ENCODE results near the gene SPACDR.

SPACDR gene

GRCh38 chr7:100435401-100436304 lies 28.4 kb downstream of the SPACDR start:
- DNase-seq (ENCODE audit: extremely low read depth, insufficient read length) = peak; percentile 68
- TF ChIP-seq, protein P1, sequence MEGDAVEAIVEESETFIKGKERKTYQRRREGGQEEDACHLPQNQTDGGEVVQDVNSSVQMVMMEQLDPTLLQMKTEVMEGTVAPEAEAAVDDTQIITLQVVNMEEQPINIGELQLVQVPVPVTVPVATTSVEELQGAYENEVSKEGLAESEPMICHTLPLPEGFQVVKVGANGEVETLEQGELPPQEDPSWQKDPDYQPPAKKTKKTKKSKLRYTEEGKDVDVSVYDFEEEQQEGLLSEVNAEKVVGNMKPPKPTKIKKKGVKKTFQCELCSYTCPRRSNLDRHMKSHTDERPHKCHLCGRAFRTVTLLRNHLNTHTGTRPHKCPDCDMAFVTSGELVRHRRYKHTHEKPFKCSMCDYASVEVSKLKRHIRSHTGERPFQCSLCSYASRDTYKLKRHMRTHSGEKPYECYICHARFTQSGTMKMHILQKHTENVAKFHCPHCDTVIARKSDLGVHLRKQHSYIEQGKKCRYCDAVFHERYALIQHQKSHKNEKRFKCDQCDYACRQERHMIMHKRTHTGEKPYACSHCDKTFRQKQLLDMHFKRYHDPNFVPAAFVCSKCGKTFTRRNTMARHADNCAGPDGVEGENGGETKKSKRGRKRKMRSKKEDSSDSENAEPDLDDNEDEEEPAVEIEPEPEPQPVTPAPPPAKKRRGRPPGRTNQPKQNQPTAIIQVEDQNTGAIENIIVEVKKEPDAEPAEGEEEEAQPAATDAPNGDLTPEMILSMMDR (IDR thresholded peaks at IDR 0.05; ENCODE audit: insufficient read depth, low read length, poor library complexity, severe bottlenecking) = no peak
- Histone ChIP-seq H3K4me3 (replicated peaks; ENCODE audit: low read depth, low read length) (peak overlapping the region; percentile 92), H3K36me3 (ENCODE audit: control insufficient read depth, insufficient read depth, low read length) (peaks cover 18% of the 10 kb centered on the region), H3K27me3 (replicated peaks; ENCODE audit: control insufficient read depth, insufficient read depth, low read length) (no peaks in the 10 kb centered on the region)

DNA sequence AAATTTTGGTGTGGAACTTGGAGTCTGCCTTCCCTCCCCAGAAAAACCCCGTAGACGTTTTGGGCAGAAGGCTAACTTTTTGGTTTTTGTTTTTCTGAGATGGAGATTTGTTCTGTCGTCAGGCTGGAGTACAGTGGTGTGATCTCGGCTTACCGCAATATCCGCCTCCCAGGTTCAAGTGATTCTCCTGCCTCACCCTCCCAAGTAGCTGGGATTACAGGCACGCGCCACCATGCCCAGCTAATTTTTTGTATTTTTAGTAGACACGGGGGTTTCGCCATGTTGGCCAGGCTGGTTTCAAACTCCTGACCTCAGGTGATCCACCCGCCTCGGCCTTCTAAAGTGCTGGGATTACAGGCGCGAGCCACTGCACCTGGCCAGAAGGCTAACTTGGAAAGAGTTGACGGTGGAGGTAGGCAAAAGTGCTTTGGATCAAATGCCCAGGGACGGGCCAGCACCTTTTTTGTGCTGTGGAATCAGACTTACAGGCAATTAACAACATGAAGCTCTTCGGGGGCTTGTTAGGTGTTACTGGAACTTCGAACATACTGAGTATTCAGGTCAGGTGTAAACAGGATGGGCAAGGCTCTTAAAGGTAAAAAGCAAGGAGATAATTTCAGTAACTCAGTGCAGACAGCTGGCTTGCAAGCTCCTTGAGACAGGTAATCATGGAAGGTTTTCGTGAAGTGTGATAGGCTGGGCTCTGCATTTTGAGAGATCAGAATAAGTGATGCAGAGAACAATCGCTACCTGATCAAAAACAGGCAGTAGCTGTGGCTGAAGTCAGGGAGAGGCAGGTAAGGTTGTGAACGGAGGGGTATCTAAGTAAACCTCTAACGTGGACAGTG lies 29.5 kb downstream of the SPACDR start:
- DNase-seq (ENCODE audit: extremely low read depth, insufficient read length) = no peak
- Histone ChIP-seq H3K36me3 (ENCODE audit: control insufficient read depth, insufficient read depth, low read length) (peaks cover 18% of the 10 kb centered on the region), H3K4me3 (replicated peaks; ENCODE audit: low read depth, low read length) (peak overlapping the region; percentile 92), H3K27me3 (replicated peaks; ENCODE audit: control insufficient read depth, insufficient read depth, low read length) (no peaks in the 10 kb centered on the region)
- TF ChIP-seq, protein P1 (IDR thresholded peaks at IDR 0.05; ENCODE audit: insufficient read depth, low read length, poor library complexity, severe bottlenecking) = no peak

DNA sequence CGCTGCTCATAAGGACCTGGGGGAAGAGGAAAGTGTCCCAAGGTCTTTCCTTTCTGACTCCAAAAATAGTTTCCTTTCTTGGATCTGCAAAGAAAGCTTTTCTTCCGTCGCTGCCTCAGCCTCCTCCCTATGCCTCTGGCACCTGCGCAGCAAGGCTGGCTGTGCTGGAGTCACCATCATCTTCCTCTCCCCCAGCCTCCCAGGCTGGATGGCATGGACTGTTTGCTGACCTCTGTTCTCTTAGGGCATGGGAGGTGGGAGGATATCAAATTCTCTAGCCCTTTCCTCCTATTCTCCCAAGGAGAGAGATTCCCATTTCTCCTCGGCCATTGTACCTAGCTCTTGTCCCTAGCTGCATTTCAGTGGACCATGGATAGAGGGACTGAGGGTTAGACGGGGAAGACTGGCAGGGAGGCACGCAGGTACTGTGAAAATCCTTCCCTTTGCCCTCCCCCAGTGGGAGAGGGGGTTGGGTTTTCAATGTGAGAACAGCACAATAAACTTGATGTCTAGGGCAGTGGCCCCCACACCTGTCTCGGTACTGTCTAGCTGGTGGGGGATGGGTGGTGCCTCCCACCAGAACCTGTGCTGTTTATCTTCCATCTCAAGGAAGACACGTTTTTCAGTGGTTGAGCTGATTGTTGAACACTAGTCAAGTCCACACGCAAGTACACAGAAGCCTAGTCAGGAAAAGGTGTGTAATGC lies 30.3 kb downstream of the SPACDR start:
- H3K36me3 ChIP-seq (ENCODE audit: control insufficient read depth, insufficient read depth, low read length) = peaks cover 18% of the 10 kb centered on the region
- no peaks in the 10 kb centered on the region for H3K27me3 ChIP-seq (replicated peaks; ENCODE audit: control insufficient read depth, insufficient read depth, low read length)
- TF ChIP-seq, protein P1 (IDR thresholded peaks at IDR 0.05; ENCODE audit: insufficient read depth, low read length, poor library complexity, severe bottlenecking) = no peak
- no peak overlapping the region; the same call in 1 of the 2 replicates for H3K4me3 ChIP-seq (replicated peaks; ENCODE audit: low read depth, low read length)
- no peak for DNase-seq (ENCODE audit: extremely low read depth, insufficient read length)

DNA sequence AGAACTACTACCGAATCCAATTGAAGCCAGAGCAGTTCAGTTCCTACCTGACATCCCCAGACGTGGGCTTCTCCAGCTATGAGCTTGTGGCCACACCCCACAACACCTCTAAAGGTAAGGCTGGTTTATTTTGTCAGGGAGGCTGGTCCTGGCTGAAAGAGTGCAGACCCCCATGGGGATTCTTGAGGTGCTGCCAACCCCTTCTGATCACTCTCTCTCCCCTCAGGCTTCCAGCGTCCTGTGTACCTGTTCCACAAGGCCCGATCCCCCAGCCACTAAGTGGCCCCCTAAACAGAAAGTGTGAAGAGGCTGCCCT lies 30.8 kb downstream of the SPACDR start:
- TF ChIP-seq, protein P1 (IDR thresholded peaks at IDR 0.05; ENCODE audit: insufficient read depth, low read length, poor library complexity, severe bottlenecking) = no peak
- Histone ChIP-seq H3K4me3 (replicated peaks; ENCODE audit: low read depth, low read length) (no peak overlapping the region), H3K27me3 (replicated peaks; ENCODE audit: control insufficient read depth, insufficient read depth, low read length) (no peaks in the 10 kb centered on the region), H3K36me3 (ENCODE audit: control insufficient read depth, insufficient read depth, low read length) (peaks cover 18% of the 10 kb centered on the region)
- no peak for DNase-seq (ENCODE audit: extremely low read depth, insufficient read length)

- Histone ChIP-seq H3K36me3 (ENCODE audit: control insufficient read depth, insufficient read depth, low read length) (peaks cover 18% of the 10 kb centered on the region), H3K4me3 (replicated peaks; ENCODE audit: low read depth, low read length) (no peak overlapping the region), H3K27me3 (replicated peaks; ENCODE audit: control insufficient read depth, insufficient read depth, low read length) (no peaks in the 10 kb centered on the region)
- TF ChIP-seq, protein P1 (IDR thresholded peaks at IDR 0.05; ENCODE audit: insufficient read depth, low read length, poor library complexity, severe bottlenecking) = no peak
- DNase-seq (ENCODE audit: extremely low read depth, insufficient read length) = no peak
Measured at GRCh38 chr7:100432621-100433275, 31.3 kb downstream of the SPACDR start.

All from GM06990 (cell line).